Retina (tissue), 1 donor: ENCODE results near the gene FOXC1.

Source experiments
- DNase-seq: peaks from one replicate; pipeline ENCODE4 v3.0.0-alpha.2; 2016

FOXC1 gene

DNA sequence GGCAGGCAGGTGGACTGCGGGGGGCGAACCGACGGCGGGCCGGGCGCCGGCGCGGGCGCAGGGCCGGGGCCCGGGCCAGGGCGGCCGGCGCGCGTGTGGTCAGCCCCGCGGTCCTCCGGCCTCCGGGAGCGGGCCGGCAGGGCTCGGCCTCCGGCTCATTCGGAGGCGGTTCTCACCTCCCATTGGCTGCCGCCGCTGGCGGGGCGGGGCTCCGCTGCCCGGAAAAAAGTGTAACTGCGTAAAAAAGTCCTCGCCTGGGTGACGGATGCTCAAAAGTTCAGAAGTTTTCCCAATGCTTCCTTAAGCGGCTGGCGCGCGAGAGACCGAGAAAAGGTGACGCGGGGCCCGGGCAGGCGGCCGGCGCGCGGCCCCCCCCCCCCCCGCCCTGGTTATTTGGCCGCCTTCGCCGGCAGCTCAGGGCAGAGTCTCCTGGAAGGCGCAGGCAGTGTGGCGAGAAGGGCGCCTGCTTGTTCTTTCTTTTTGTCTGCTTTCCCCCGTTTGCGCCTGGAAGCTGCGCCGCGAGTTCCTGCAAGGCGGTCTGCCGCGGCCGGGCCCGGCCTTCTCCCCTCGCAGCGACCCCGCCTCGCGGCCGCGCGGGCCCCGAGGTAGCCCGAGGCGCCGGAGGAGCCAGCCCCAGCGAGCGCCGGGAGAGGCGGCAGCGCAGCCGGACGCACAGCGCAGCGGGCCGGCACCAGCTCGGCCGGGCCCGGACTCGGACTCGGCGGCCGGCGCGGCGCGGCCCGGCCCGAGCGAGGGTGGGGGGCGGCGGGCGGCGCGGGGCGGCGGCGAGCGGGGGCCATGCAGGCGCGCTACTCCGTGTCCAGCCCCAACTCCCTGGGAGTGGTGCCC, at the start of gene FOXC1:
Gene FOXC1, plus strand, starts transcription at position 268 of the 849 bp plus-strand sequence. Its CDS starts 531 bp downstream, at position 799.
- peak; percentile 78 for DNase-seq

DNA sequence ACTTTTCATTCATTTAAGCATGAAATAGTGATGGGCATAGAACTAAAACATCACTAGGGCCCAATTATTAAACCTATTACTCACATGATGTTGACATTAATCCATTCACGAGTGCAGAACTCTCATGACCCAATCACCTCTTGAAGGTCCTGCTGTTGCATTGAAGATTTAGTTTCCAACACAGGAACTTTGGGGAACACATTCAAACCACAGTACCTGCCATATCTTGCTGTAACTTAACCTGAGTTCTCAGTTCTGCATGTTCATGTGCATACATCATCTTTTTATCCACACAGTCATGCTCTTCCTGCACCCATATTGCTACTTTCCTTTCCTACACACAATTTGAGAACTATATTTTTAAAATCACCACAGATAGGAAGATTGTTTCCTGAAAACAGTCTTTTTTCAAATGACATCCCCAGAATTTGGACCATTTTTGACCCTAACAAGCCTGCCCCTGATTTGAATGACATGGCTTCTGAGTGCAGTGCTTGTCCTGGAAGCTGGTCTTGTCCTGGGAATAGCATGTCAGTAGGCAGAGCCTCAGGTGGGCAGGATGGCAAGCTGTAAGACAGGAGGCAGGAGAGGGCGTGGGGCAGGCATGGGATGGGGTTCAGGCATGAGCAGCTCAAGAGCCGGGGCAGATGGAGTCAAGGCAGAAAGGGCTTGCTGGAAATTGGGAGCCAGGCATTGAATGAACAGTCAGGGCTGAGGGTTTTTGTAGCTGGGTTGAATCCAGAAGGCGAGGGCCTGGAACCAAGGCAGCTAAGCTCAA, 49.2 kb upstream of the FOXC1 start:
- DNase-seq, result no peak

GRCh38 chr6:1561355-1561754, 48.4 kb upstream of the FOXC1 start:
- no peak for DNase-seq

- no peak for DNase-seq
Measured at GRCh38 chr6:1562171-1562955, 47.4 kb upstream of the FOXC1 start.

DNA sequence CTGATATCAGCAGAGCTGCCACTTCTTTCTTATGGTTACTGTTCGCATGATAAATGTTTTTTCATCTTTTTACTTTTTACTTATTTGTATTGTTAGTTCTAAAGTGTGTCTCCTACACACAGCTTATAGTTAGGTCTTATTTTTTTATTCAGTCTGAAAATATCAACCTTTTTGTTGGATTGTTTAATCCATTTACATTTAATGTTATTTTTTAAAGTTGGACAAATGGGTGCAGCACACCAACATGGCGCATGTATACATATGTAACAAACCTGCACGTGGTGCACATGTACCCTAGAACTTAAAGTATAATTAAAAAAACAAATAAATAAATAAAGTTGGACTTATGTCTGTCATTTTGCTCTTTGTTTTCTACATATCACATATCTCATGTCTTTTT, 40.3 kb upstream of the FOXC1 start:
- DNase-seq, result no peak

- no peak for DNase-seq
Measured at GRCh38 chr6:1570848-1571247, 38.9 kb upstream of the FOXC1 start.

- no peak for DNase-seq
Measured at GRCh38 chr6:1572892-1573291, 36.8 kb upstream of the FOXC1 start.

GRCh38 chr6:1574083-1574761, 35.5 kb upstream of the FOXC1 start:
- DNase-seq, result peak; percentile 32

DNA sequence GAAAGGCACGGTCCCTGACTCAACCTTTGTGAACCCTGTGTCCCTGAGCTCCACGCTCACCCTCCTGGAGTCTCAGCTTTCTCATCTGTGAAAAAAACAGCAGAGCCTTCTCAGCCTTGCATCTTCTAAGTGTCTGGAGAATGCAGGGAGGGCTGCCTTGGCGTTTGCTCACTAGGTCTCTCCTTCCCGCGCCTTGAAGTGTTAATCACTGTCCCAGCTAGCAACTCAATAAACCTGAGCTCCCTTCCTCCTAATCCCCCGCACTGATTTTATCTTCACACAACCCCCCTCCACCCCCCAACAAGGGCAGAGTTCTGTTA, 34.9 kb upstream of the FOXC1 start:
- no peak for DNase-seq

GRCh38 chr6:1575210-1576041, 34.3 kb upstream of the FOXC1 start:
- DNase-seq, result peak; percentile 52

DNA sequence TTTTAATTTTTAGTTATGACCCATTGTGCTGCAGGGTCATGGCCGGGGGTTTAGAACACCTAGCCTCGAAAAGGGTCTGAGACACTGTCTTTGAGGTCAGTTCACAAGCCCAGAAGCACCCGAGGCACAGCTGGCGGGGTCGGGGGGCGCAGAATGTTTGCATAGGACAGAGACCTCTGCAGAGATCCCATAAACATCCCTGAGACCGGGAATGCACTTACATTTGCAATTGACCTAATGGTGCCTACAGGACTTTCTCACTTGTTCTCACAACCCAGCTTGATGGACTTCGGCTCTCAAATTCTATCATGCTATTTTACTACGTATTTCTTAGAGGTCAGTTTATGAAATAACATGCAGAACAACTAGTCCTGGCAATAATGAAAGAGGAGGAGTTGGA, 33.5 kb upstream of the FOXC1 start:
- no peak for DNase-seq

DNA sequence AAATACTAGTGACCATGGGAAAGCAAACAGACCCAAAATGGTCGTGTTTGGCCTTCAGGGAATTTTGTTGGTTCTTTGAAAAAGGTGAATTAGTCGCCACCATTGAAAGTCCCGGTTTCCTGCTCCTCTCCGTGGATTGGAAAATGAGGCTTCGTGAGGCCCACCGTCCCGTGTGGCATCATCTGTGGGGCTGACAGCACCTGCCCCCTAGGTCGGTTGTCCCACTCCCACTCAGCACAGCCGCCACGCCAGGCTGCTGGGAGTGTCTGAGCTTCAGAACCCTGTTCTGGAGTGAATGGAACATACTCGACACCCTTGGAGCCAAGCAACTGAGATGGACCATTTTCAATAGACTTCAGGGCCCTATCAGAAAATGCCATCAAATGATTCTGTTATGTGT, 33.0 kb upstream of the FOXC1 start:
- no peak for DNase-seq

DNA sequence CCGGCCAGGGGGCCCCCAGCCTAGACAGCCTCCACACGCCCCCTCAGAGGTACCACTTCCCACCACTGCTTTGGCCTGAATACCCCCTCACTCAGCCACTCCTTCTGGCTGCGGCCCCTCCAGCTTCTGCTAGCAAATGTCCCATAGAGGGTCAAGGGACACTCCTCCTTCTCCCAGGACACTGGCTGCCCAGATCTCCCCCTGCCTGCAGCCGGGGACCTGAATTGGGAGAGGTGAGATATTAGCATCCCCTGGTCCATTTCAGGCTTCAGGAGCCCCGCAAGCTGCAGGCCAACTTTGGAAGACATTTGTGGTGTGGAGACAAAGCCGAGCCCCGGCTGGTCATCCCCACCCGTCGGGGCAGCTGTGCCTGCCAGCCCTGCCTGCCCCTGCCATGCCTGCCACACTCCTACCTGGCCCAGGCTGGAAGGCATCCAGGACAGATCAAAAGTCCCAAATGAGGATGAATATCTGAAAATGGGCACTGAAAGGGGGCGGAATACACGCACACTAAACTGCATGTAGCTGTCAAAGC, 32.5 kb upstream of the FOXC1 start:
- DNase-seq, result no peak

- DNase-seq, result no peak
Measured at GRCh38 chr6:1577896-1578745, 31.6 kb upstream of the FOXC1 start.

DNA sequence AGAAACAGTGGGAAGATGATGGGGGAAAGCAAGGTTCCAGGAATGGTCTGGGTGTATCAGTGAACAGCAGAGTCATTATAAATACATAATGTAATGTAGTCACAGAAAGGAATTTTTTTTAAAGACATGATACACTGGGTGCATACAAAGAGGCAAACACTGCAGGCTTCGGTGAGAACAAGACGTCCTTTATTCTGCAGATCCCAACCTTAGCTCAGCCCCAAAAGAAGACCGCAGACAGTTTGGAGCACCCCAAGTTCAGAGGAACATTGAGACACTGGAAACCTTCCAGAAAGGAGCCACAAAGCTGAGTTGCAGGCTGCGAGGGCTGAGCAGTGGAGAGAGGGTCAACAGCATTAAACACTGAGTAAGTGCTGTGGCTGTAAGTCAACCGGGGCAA, 30.6 kb upstream of the FOXC1 start:
- no peak for DNase-seq

DNA sequence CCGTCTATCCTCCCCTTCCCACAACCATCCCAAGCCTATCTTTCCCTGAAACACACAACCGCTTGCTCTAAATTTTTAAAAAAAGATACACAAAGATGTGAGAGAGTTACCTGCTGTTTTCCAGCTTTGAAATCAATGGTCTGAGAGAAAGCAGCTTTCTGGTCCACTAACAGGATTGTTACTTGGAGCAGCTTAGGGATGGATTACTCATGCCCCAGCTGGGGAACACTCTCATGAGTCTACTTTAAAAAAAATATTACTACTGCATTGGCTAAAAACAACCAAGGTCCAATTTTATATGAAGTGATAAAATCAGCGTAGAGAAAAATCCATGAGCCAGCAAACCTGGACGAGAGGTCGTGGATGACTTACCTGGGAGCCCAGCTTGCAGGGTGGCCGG, 29.6 kb upstream of the FOXC1 start:
- DNase-seq, result no peak

DNA sequence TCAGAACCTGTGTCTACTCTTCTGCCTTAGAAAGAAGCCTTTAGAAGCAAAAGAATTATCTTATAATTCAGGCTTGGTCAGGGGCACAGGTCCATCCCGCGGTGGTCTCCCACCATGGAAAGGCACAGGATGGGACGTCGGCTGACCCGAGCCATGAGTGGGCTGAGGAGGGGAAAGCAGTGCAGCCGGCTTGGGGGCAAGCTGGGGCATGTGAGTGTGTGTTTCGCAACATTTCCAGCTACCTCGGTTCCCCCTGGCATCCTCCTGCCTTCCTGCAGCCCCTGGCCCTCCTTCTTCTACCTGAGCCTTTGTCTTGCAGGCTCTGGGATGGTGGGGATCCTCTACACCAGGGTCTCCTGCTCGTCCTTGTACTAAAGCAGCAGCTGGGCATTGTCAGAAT, 29.1 kb upstream of the FOXC1 start:
- no peak for DNase-seq

GRCh38 chr6:1581120-1581991, 28.4 kb upstream of the FOXC1 start:
- DNase-seq, result no peak

- DNase-seq, result no peak
Measured at GRCh38 chr6:1584146-1584545, 25.6 kb upstream of the FOXC1 start.
